Activated naive CD8-positive, alpha-beta T cell treated with anti-CD3 and anti-CD28 coated beads, Interleukin-2, amount 10 ng/mL, durations not matched to agents 7 days and 5 days (primary cell): ENCODE measurements around the gene KHDRBS1. TPM values are rescaled to one million over a fixed set of nuclear protein-coding genes. Genes with fewer than 3 reads are reported as not detected.
A peak's percentile ranks its signal among the peaks of the same experiment; 100 is the strongest.
"Not testable (repeated sequence)": the region's sequence is repeated elsewhere in the genome, so short reads cannot be mapped to it uniquely, and the experiment has no call there.

Experiments used
- ATAC-seq: fragments of 150-1000 bp; cut with Tn5 transposase; one replicate; pipeline ENCODE4 v1.10.0; 2021; ENCODE audit warnings: low read depth, moderate library complexity
- POLR2A ChIA-PET: fragments of 350-600 bp; sonication (Branson Sonifier 250); formaldehyde crosslinking; loops from one replicate; lab custom pipeline; 2021; ENCODE audit warnings: antibody characterized with exemption; lab: Charles Lee
- DNase-seq: peaks from one replicate; pipeline ENCODE4 v3.0.0; 2021
- H3K27ac Mint-ChIP-seq: one replicate; pipeline ENCODE4 v1.8.0; 2022; ENCODE audit warnings: mild to moderate bottlenecking, mixed read lengths
- H3K27me3 Mint-ChIP-seq: one replicate; pipeline ENCODE4 v1.8.0; 2022; ENCODE audit warnings: mild to moderate bottlenecking, moderate library complexity, mixed read lengths
- H3K36me3 Mint-ChIP-seq: one replicate; pipeline ENCODE4 v1.8.0; 2021; ENCODE audit warnings: mild to moderate bottlenecking, mixed read lengths
- H3K4me1 Mint-ChIP-seq: one replicate; pipeline ENCODE4 v1.8.0; 2021; ENCODE audit warnings: mixed read lengths
- H3K4me3 Mint-ChIP-seq: one replicate; pipeline ENCODE4 v1.8.0; 2022; ENCODE audit warnings: mild to moderate bottlenecking, moderate library complexity, mixed read lengths
- H3K9me3 Mint-ChIP-seq: one replicate; pipeline ENCODE4 v1.8.0; 2021; ENCODE audit warnings: mixed read lengths
- microRNA-seq: library from miRNA; unstranded; fragments of <30 nt; microRNA quantifications from one replicate; pipeline ENCODE4 v1.2.0, GENCODE V29; 2022
- total RNA-seq, 2 experiments: library from RNA; stranded (reverse); gene quantifications; one replicate each; pipeline ENCODE4 v1.2.3, GENCODE V29; 2021

Gene KHDRBS1
- total RNA-seq, 2 experiments from 2014 or later, result 162 TPM

DNA sequence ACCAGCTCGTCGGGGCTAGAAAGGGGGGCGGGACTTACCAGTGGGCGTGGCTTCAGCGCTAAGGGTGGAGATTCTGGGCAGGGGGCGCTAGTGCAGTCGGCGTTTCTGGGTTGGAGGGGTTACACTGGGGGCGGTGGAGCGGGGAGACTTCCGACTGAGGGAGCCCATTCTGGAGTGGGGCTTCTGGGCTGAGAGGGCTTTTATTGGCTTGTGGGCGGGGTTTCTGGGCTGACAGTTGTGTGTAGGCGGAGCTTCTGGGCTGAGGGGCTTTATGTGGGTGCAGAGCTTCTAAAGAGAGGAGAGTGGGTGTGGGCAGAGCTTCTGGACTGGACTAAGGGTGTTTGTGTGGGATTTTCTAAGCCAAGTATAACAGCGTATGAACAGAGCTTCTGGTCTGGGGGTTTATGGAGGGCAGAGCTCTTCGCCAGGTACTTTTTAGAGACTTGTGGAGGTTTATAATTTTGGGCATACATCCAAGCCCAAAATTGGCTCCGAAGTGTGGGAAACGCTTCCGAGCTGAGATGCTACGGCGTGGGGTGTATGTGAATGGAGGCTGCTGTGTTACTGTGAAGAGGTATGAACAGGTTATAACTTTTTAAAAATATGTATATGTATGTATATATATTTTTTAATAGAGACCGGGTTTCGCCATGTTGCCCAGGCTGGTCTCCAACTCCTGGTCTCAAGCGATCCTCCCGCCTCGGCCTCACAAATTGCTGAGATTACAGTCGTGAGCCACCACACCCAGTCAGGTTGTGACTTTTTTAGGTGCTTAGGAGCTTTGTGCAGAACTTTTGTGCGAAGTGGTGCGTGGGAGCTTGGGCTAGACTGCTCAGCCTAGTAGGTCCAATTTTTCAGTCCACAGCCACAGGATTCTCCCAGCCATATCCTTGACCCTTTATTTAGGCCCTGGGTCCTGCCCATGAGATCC, 59.9 kb downstream of the KHDRBS1 start:
- H3K36me3 Mint-ChIP-seq, result peaks cover 13% of the 10 kb centered on the region
- POLR2A ChIA-PET, result interaction anchor here (0.6 to 3.5 kb wide), 25 partner anchors 9 to 870 kb away, joined by 3 to 36 read pairs (median 4); partner anchors contain the start of genes BSDC1, IQCC, KHDRBS1 and KPNA6
- no peak for ATAC-seq

DNA sequence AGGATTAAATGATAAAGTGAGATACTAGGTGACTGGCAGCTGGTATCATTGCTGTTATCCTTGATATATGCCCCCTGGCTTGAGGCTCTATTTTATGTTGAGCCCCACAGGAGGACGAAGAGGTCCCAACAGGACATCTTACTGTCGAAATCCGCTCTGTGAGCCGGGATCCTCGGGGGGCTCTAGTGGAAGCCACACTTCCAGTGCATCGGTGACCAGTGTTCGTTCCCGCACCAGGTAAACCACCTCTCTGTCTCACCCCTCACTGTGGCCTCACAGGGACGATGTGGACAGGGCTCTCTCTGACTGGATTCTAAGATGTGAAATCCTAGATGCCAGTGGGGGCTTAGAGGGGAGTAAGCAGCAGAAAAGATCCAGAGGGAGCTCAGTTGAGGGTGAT, 61.2 kb downstream of the KHDRBS1 start:
- peak overlapping the region; percentile 94 for H3K4me3 Mint-ChIP-seq
- H3K9me3 Mint-ChIP-seq, result no peaks in the 10 kb centered on the region
- peaks cover 5% of the 10 kb centered on the region for H3K27me3 Mint-ChIP-seq
- no peak for DNase-seq
- H3K27ac Mint-ChIP-seq, result peak overlapping the region; percentile 38
- H3K36me3 Mint-ChIP-seq, result peaks cover 15% of the 10 kb centered on the region
- POLR2A ChIA-PET, result interaction anchor here (3.5 kb wide), 1 partner anchor 33 kb away, joined by 36 read pairs; the partner anchor contains the start of gene KPNA6
- ATAC-seq, result no peak
- H3K4me1 Mint-ChIP-seq, result peaks cover 37% of the 10 kb centered on the region

More for the DNA sequence above, 59.9 kb downstream of the KHDRBS1 start:
- Mint-ChIP-seq H3K27ac (peak overlapping the region; percentile 90), H3K4me1 (peaks cover 40% of the 10 kb centered on the region), H3K4me3 (peak overlapping the region; percentile 94), H3K9me3 (no peaks in the 10 kb centered on the region), H3K27me3 (peaks cover 10% of the 10 kb centered on the region)
- DNase-seq, result no peak

DNA sequence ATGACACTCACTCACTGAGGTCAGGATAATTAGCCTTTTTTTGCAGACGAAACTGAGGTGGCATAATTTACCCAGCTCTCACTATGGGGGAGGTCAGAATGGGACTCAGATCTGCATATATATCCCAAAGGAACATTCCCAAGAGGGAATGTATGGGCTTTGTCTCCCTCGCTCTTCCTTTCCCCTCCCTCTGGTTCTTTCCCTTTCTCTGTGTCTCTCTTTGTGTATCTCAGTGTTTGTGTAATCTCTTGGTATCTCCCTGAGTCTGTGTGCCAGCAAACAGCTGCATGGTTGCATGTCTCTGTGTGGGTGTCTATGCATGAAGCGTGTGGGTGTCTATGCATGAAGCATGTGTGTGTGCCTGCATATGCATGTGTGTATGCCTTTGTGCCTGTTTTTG, 63.8 kb downstream of the KHDRBS1 start:
- no peaks in the 10 kb centered on the region for H3K27me3 Mint-ChIP-seq
- peaks cover 28% of the 10 kb centered on the region for H3K4me1 Mint-ChIP-seq
- ATAC-seq, result no peak
- peak overlapping the region; percentile 32 for H3K27ac Mint-ChIP-seq
- H3K9me3 Mint-ChIP-seq, result no peaks in the 10 kb centered on the region
- peaks cover 28% of the 10 kb centered on the region for H3K36me3 Mint-ChIP-seq
- no peak for DNase-seq
- POLR2A ChIA-PET, result no interaction called here
- no peak overlapping the region for H3K4me3 Mint-ChIP-seq

DNA sequence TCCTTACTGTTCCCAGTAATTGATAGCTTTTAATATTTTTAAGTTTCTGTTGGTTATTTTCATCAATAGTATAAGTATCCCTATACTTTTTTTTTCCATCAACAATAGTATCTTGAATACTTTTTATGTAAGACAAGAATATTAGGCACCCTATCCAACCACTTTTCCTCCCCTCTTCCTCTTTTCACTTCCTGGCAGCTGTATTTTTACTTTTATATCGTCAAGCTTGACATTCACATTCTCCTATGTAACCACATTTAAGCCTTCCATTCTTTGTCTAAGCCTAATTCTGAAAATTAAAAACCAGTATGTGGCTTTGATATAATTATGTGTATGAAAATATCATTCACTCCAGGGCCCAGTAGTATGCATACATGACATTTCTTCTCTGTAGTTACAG, 68.4 kb downstream of the KHDRBS1 start:
- Mint-ChIP-seq H3K9me3 (no peaks in the 10 kb centered on the region), H3K4me1 (peaks cover 9% of the 10 kb centered on the region), H3K27me3 (no peaks in the 10 kb centered on the region), H3K27ac (no peak overlapping the region), H3K4me3 (no peak overlapping the region), H3K36me3 (peaks cover 43% of the 10 kb centered on the region)
- DNase-seq (no peak), ATAC-seq (no peak)
- POLR2A ChIA-PET, result interaction anchor here (0.5 to 0.8 kb wide), 2 partner anchors 9 to 19 kb away, joined by 4 read pairs; no protein-coding TSS in a partner anchor

DNA sequence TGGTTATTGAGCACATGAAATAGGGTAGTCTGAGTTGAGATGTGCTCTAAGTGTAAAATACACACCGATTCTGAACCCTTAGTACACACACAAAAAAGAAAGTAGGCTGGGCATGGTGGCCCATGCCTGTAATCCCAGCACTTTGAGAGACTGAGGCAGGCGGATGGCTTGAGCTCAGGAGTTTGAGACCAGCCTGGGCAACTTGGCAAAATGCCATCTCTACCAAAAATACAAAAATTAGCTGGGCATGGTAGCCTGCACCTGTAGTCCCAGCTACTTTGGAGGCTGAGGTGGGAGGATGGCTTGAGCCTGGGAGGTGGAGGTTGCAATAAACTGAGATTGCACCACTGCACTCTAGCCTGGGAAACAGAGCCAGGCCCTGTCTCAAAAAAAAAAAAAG, 72.7 kb downstream of the KHDRBS1 start:
- ATAC-seq, H3K4me1 Mint-ChIP-seq, H3K27me3 Mint-ChIP-seq, H3K27ac Mint-ChIP-seq, DNase-seq, H3K9me3 Mint-ChIP-seq, H3K4me3 Mint-ChIP-seq: not testable (repeated sequence)
- H3K36me3 Mint-ChIP-seq, result peaks cover 31% of the 10 kb centered on the region
- POLR2A ChIA-PET, result interaction anchor here (1.0 to 1.9 kb wide), 2 partner anchors 14 to 21 kb away, joined by 4 to 5 read pairs; partner anchors contain the start of genes KPNA6 and TMEM39B

DNA sequence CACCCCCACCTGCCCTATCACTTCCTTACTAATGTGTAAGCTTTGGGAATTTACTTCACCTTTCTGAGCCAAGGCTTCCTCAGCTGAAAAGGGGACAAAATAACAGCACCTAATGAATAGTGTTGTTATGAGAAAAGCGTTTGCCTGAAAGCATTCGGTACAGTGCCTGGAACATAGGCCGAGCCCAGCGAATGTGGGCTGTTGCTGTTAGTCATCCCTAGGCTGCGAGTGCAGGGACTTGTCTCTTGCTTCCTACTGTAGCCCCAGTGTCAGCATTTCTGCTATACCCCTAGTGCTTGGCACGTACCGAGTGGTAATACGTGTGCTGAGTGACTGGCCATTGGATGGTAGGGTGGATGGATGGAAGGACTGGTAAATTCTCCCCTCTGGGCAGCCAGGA, 77.5 kb downstream of the KHDRBS1 start:
- H3K36me3 Mint-ChIP-seq, result peaks cover 15% of the 10 kb centered on the region
- H3K27me3 Mint-ChIP-seq, result no peaks in the 10 kb centered on the region
- no peak overlapping the region for H3K27ac Mint-ChIP-seq
- POLR2A ChIA-PET, result no interaction called here
- ATAC-seq (no peak), DNase-seq (no peak)
- no peak overlapping the region for H3K4me3 Mint-ChIP-seq
- H3K4me1 Mint-ChIP-seq, result no peaks in the 10 kb centered on the region
- H3K9me3 Mint-ChIP-seq, result no peaks in the 10 kb centered on the region

DNA sequence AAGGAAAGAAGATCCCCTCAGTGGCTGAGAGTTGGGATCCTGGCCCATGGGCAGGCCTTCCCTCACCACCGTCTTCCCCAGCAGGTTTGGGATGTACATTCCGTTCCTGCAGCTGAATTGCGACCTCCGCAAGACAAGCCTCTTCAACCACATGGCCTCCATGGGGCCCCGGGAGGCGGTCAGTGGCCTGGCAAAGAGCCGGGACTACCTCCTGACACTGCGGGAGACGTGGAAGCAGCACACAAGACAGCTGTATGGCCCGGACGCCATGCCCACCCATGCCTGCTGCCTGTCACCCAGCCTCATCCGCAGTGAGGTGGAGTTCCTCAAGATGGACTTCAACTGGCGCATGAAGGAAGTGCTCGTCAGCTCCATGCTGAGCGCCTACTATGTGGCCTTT, 77.9 kb downstream of the KHDRBS1 start:
- ATAC-seq (no peak), DNase-seq (no peak)
- Mint-ChIP-seq H3K9me3 (no peaks in the 10 kb centered on the region), H3K27me3 (no peaks in the 10 kb centered on the region), H3K4me3 (no peak overlapping the region), H3K27ac (no peak overlapping the region), H3K4me1 (no peaks in the 10 kb centered on the region), H3K36me3 (peaks cover 14% of the 10 kb centered on the region)
- POLR2A ChIA-PET, result interaction anchor here (1.2 kb wide), 1 partner anchor 18 kb away, joined by 3 read pairs; no protein-coding TSS in a partner anchor

Small RNA genes lying within 50 kb of the gene (microRNA-seq; reads per million reads assigned to microRNA genes)
- gene MIR5585, result not detected

Other genes with a start within 250 kb of the KHDRBS1 start
- under 1 TPM; 0.74 to 0.75 TPM for gene ADGRB2, start 249.5 kb upstream of the KHDRBS1 start, total RNA-seq
- under 1 TPM; 0.34 to 0.36 TPM for gene SPOCD1, start 197.8 kb upstream of the KHDRBS1 start, total RNA-seq
- 100 to 1,000 TPM; 356 to 363 TPM for gene PTP4A2, start 75.5 kb upstream of the KHDRBS1 start, total RNA-seq
- gene TMEM39B, start 59.1 kb downstream of the KHDRBS1 start, total RNA-seq, result 10 to 100 TPM; 27.1 to 28.4 TPM
- gene KPNA6, start 94.2 kb downstream of the KHDRBS1 start, total RNA-seq, result 10 to 100 TPM; 63.8 to 69.8 TPM
- gene TXLNA, start 165.8 kb downstream of the KHDRBS1 start, total RNA-seq, result 10 to 100 TPM; 62.5 to 68.8 TPM
- gene CCDC28B, start 186.7 kb downstream of the KHDRBS1 start, total RNA-seq, result 10 to 100 TPM; 48.6 to 55.6 TPM
- 1 to 10 TPM; 4.9 to 6.0 TPM for gene IQCC, start 191.8 kb downstream of the KHDRBS1 start, total RNA-seq
- under 1 TPM; 0.17 to 0.22 TPM for gene DCDC2B, start 195.2 kb downstream of the KHDRBS1 start, total RNA-seq
- gene TMEM234, start 208.5 kb downstream of the KHDRBS1 start, total RNA-seq, result 10 to 100 TPM; 15.7 to 16.5 TPM
- gene EIF3I, start 208.5 kb downstream of the KHDRBS1 start, total RNA-seq, result 100 to 1,000 TPM; 123 to 130 TPM
- gene FAM167B, start 233.4 kb downstream of the KHDRBS1 start, total RNA-seq, result 1 to 10 TPM in 1 of 2 experiments, under 1 TPM in 1; 0.88 to 1.1 TPM
- 100 to 1,000 TPM; 460 to 472 TPM for gene LCK, start 237.4 kb downstream of the KHDRBS1 start, total RNA-seq